Amniotic epithelial cell (primary cell): ENCODE data around the gene ZNF224.
"Not testable (repeated sequence)": the region's sequence is repeated elsewhere in the genome, so short reads cannot be mapped to it uniquely, and the experiment has no call there.

Experiments used
- DNase-seq: peaks from one replicate; pipeline ENCODE4 v3.0.0-alpha.2; 2010; ENCODE audit warnings: low read depth

Gene ZNF224

GRCh38 chr19:44093931-44094765 is at the start of gene ZNF224:
Gene ZNF224 (plus strand): TSS chr19:44094361. CDS start chr19:44097874, 3,513 bp downstream.
- DNase-seq: peak; percentile 88

- DNase-seq: peak; percentile 2
Measured at GRCh38 chr19:44050740-44051649, 43.2 kb upstream of the ZNF224 start.

DNA sequence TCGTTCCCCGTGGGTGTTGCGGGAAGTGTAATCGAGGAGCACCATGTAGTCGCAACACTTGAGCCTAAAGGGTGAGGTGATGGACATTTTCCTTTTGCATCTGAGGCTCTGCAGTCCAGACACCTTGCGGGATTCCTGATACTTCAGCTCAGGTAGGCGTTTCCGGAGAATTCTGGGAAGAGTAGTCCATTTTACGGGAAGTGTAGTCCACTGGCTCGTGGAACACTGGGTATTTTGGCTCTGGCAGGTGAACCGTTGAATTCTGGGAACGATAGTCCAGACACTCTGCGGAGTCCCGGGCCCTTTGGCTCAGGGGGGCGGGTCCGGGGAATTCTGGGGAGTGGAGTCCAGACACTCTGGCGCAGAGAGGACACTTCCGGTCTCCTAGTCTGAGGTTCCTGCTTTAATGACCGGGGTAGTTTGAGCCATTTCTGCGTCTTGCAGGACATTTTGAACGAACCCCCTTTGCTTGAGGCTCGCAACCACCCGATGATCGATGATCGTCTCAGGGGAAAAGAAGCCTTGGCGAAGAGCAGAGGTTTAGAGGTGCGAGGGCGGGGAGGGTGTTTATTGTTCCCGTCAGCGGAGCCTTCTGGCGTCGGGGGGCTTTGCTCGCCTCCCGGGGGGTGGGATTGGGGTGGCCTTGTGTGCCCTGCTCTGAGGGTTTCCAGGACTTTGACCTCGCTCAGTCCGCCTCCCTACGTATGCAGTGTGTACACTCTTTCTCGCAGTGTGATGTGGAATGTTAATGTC is 42.3 kb upstream of the ZNF224 start, which contains the start of gene ZNF223:
ZNF223 (plus strand) TSS at position 387 of the 753 bp plus-strand sequence. CDS start 3,141 bp downstream, outside the sequence.
- peak; percentile 94 for DNase-seq

GRCh38 chr19:44055870-44056269 is 38.3 kb upstream of the ZNF224 start:
- DNase-seq: no peak

DNA sequence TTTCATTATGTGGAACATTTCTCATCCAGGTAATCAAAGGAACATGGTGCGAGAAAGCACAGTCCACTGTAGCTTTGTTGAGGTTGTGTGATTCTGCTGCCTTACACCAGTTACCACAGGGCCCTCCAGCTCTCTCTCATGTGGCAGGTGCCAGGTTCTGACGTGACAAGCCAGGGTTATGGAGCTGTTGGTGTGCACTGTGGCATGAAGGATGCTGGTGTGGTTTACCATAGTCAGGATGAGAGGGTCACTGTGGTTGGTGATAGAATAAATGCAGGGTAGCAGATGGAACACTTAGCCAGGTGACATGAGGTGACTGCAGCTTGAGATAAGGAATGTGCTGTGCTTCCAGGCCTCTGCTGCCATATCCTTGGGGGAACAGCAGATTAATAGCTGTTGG is 34.9 kb upstream of the ZNF224 start:
- DNase-seq: no peak

DNA sequence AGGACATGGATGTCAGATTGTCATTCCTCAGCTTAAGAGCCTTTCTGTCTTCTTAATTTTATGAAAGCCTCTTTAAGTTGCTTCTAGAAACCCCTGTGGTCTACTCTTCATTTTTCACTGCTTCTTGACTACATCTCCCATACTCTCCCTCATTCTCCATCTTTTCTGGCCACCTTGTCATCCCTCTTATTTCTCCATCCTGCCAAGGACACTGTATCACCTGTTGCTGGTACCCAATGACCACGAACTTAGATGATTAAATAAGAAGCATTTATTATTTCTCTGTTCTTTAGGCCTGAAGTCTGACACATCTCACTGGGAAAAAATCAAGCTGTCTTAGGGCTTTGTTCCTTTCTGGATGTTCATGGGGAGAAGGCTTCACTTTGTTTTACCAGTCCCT is 33.1 kb upstream of the ZNF224 start:
- DNase-seq: no peak

DNA sequence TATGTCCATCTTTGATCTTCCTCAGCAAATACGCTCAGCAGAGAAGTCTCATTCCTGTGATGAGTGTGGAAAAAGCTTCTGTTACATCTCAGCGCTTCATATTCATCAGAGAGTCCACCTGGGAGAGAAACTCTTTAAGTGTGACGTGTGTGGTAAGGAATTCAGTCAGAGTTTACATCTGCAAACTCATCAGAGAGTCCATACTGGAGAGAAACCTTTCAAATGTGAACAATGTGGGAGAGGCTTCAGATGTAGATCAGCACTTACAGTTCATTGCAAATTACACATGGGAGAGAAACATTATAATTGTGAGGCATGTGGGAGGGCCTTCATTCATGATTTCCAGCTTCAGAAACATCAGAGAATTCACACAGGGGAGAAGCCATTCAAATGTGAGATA is 27.9 kb upstream of the ZNF224 start:
- DNase-seq: no peak

GRCh38 chr19:44069415-44069814 is 24.7 kb upstream of the ZNF224 start:
- no peak for DNase-seq

DNA sequence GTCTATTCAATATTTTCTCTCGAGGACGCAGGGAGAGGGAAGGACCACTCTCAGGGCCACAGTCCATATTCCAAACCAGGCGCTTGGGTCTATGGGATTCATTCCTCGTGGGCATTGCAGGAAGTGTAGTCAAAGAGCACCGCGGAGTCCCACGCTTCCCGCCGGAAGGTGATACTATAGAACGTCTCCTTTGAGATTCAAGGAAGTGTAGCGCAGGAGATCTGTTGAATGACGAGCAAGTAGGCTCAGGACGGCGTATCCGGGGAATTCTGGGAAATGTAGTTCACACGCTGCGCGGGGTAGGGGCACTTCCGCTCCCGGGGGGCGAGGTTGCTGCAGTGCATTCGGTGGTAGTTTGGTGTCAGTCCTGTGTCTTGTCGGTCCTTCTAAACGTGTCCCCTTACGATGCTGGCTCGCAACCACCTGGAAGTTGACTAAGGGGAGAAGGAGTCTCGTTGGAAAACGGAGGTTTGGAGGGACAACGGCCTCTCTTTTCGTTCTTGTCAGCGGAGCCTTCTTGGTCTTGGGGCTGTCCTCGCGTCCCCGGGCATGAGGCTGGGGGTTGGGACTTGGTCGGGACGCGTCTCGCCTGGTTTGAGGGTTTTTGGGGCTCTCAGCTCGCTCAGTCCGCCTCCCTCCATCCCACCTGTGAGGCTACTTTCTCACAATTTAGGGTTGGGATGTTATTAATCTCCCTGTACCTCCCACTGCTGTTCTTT is 22.2 kb upstream of the ZNF224 start, which contains the start of gene ZNF284:
ZNF284 (plus strand) TSS at position 336 of the 719 bp plus-strand sequence. CDS start 4,231 bp downstream, outside the sequence.
- peak; percentile 92 for DNase-seq

GRCh38 chr19:44072543-44073401 is 21.4 kb upstream of the ZNF224 start:
- DNase-seq: no peak

DNA sequence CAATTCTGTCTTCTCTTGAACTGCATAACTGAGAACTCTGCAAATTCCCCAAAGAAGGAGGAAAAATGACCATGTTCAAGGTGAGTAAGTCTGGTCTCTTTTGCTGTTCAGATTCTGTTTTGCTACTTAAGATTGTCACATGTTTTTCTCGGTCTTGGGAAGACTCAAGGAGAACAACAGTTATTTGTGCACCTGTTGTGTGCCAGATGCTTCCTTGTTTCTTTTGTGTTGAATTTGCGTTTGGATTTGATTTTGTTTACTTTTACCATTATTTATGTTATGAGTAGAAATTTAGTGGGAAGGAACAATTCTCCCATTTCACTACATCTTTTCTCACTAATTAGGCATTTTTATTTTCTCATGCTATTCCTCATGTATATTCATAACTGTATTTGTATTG is 17.8 kb upstream of the ZNF224 start:
- DNase-seq: no peak

DNA sequence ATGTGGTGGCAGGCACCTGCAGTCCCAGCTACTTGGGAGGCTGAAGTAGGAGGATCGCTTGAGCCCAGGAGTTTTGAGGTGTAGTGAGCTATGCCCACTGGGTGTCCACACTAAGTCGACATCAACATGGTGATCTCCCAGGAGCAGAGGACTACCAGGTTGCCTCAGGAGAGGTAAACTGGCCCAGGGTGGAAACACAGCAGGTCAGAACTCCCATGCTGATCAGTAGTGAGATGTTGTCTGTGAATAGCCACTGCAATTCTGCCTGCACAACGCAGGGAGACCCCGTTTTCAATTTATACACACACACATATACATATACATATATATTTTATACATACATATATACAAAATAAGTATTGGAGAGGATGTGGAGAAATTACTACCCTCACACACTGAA is 2.1 kb upstream of the ZNF224 start:
- no peak for DNase-seq

DNA sequence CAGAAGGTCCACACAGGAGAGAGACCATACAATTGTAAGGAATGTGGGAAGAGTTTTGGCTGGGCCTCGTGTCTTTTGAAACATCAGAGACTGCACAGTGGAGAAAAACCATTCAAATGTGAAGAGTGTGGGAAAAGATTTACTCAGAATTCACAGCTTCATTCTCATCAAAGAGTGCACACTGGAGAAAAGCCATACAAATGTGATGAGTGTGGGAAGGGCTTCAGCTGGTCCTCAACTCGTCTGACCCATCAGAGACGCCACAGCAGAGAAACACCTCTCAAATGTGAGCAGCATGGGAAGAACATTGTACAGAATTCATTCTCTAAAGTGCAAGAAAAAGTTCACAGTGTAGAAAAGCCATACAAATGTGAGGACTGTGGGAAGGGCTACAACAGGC is 13.6 kb downstream of the ZNF224 start:
- no peak for DNase-seq

DNA sequence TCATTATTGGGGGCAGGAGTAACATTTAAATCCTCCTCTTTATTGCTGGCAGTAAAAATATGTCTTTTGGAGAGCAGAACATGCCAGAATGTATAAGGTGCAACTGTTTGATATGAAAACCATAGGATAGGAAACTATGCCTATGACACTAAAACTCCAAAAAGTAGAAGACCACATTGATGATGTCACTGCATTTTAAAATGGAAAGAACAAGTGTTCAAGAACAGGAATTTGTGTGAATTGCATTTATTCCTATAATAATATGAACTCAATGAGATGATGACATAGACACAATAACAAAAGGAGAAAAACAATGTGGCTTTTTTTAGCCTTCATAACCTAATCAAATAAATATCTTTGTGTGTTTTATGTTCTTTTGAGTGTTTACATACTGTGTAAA is 15.3 kb downstream of the ZNF224 start:
- DNase-seq: no peak

DNA sequence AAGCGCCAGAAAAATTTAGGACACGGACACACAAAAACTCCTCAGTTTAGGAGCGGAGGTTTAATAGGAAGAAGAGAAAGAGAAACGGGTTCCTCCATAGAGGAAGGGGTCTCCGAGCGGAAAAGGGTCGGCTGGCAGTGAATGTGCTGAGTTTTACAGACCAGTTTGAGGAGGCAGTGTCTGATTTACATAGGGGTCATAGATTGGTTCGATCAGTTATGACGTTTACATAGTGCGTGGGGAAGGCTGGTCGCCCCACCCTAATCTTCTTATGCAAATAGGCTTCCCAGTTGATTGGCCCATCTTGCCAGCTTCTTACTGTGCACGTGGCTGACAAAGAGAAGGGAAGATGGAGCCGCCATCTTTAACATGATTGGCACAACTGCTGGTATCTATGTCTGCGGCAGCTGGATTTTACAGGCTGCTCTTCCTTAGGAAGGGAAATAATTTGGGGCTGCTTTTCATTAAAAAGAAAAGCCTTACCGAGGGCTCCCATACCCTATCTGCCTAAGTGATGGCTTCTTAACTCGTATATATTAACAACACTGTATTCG is 17.8 kb downstream of the ZNF224 start:
- peak; percentile 89 for DNase-seq

DNA sequence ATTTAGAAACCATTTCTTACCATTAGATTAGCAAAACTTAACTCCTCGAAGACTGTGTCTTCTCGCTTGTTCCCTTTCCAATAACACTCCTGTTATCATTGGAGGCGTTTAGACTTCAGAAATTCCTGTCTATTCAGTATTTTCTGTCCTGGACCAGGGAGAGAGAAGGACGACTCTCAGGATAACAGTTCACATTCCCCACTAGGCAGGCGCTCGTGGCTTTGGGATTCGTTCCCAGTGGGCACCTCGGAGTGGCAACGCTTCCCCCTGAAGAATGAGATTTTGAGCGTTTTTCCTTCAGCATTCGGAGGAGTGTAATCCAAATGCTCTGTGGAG is 18.6 kb downstream of the ZNF224 start:
- DNase-seq: no peak

DNA sequence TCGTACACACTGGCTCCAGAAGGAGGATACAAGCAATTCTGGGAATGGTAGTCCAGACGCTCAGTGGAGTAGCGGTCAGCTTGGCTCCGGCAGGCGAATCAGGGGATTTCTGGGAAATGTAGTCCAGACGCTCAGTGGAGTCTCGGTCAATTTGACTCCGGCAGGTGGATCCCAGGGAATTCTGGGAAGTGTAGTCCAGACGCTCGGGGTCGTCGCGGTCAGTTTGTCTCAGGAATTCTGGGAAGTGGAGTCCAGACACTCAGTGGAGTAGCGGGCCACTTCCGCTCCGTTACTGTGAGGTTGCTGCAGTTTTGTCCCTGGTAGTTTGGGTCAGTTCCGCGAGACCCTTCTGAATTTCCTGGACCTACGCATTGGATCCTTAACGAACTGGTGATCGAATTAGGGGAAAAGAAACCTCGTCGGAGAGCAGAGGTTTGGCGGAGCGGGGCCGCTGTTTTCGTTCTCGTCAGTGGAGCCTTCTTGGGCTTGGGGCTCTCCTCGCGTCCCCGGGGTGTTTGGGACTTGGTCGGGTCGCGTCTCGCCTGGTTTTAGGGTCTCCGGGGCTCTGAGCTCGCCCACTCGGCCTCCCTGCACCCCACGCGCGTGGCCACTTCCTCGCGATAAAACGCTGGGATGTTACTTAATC is 19.1 kb downstream of the ZNF224 start, which contains the start of gene ZNF225:
ZNF225 (plus strand) TSS at position 262 of the 646 bp plus-strand sequence. CDS start 2,429 bp downstream, outside the sequence.
- DNase-seq: peak; percentile 99

GRCh38 chr19:44113784-44114390 is 19.7 kb downstream of the ZNF224 start:
- DNase-seq: no peak

DNA sequence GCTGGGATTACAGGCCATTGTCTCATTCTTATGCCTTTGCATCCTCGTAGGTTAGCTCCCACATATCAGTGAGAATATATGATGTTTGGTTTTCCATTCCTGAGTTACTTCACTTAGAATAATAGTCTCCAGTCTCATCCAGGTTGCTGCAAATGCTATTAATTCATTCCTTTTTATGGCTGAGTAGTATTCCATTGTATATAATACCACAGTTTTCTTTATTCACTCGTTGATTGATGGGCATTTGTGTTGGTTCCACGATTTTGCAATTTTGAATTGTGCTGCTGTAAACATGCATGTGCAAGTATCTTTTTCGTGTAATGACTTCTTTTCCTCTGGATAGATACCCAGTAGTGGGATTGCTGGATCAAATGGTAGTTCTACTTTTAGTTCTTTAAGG is 27.0 kb downstream of the ZNF224 start:
- DNase-seq: not testable (repeated sequence)
